ENCODE results near the gene MBNL2.

MBNL2 gene

DNA sequence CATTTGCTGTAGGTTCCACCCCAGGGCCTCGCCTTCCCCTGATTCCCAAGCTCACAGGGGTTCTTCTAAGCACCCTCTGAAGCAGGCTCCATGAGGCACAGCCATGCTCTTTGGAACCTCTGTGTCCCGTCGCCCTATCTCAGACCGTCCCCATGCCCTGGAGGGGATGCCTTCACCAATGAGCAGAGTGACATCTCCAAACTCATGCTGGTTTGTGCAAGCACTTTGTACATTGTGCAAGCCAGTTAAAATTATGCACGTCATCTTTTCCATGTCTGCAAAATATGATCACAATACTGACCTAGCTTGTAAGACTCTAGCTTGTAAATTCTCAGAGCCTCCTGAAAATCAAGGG lies 165.3 kb downstream of the MBNL2 start:
- TF ChIP-seq CTCF (conservative IDR thresholded peaks at IDR 0.05) (no peak), ZFX (IDR thresholded peaks at IDR 0.05) (no peak)
- H3K27ac ChIP-seq, result no peak overlapping the region

- TF ChIP-seq CTCF (conservative IDR thresholded peaks at IDR 0.05), result no peak
- TF ChIP-seq ZFX (IDR thresholded peaks at IDR 0.05), result no peak
- H3K27ac ChIP-seq, result no peak overlapping the region
Measured at GRCh38 chr13:97387890-97388289, 165.8 kb downstream of the MBNL2 start.

GRCh38 chr13:97388373-97388772 lies 166.2 kb downstream of the MBNL2 start:
- TF ChIP-seq ZFX (IDR thresholded peaks at IDR 0.05), result no peak
- TF ChIP-seq CTCF (conservative IDR thresholded peaks at IDR 0.05), result no peak
- no peak overlapping the region for H3K27ac ChIP-seq

DNA sequence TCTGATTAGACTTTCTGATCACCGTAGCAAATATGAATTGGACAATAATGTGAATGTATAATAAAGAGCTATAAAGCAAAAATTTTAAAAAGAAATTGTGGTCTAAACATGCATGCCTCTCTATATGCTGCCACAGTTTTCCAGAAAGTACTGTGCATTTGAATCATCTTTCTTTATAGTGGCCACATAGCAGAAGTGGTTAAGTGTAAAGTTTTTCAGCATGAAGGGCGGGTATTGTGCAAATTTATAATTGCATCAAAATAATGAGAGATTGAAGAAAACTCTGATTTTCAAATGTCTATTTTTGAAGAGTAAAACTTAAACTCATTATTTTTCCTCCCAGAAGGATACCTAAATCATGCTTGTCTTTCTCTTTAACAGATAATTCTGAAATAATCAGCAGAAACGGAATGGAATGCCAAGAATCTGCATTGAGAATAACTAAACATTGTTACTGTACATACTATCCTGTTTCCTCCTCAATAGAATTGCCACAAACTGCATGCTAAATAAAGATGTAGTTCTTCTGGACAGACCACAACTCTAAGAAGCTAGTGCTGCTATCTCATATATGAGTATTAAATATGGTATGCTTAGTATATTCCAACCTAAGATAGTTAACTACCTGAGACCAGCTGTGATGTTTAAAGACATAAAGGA lies 168.9 kb downstream of the MBNL2 start:
- no peak overlapping the region for H3K27ac ChIP-seq
- TF ChIP-seq ZFX (IDR thresholded peaks at IDR 0.05) (no peak), CTCF (conservative IDR thresholded peaks at IDR 0.05) (no peak)

- no peak overlapping the region for H3K27ac ChIP-seq
- TF ChIP-seq CTCF (conservative IDR thresholded peaks at IDR 0.05) (no peak), ZFX (IDR thresholded peaks at IDR 0.05) (no peak)
Measured at GRCh38 chr13:97392020-97392419, 169.9 kb downstream of the MBNL2 start.

- H3K27ac ChIP-seq, result no peak overlapping the region
- TF ChIP-seq CTCF (conservative IDR thresholded peaks at IDR 0.05) (no peak), ZFX (IDR thresholded peaks at IDR 0.05) (no peak)
Measured at GRCh38 chr13:97394542-97394941, 172.4 kb downstream of the MBNL2 start.

GRCh38 chr13:97395447-97396136 lies 173.5 kb downstream of the MBNL2 start:
- TF ChIP-seq ZFX (IDR thresholded peaks at IDR 0.05) (no peak), CTCF (conservative IDR thresholded peaks at IDR 0.05) (no peak)
- no peak overlapping the region for H3K27ac ChIP-seq
